Body of pancreas (tissue), 4 donors: ENCODE results near the gene BRF1. TPM values are rescaled to one million over a fixed set of nuclear protein-coding genes. Genes with fewer than 3 reads are reported as not detected.
"Not testable (repeated sequence)": the region's sequence is repeated elsewhere in the genome, so short reads cannot be mapped to it uniquely, and the experiment has no call there.

Source experiments
- ATAC-seq: fragments of 150-250 bp; one replicate; pipeline ENCODE4 v1.9.1; 2016
- DNase-seq, 4 donors: peaks; one replicate each; pipeline ENCODE4 v3.0.0-alpha.2; 2019
- H3K27ac ChIP-seq, 4 donors: fragments of 200-600 bp; sonication (generic); 1 replicate in 3 of 4; 2 replicates in 1 of 4; pipeline versions ENCODE4 v1.5.1 to v1.6.1; 2016 to 2019; ENCODE audit warnings: mild to moderate bottlenecking in 1 of 4, mixed read lengths in 1 of 4, moderate library complexity in 1 of 4
- H3K27me3 ChIP-seq, 2 donors: fragments of 200-600 bp; sonication (generic); one replicate each; pipeline ENCODE4 v1.6.0; 2016; ENCODE audit warnings: mild to moderate bottlenecking in 1 of 2
- H3K36me3 ChIP-seq, 2 donors: fragments of 200-600 bp; sonication (generic); replicated peaks in 1 of 2; 2 replicates each; pipeline ENCODE4 v1.5.1; 2016; ENCODE audit warnings: low read depth in 2 of 2; ENCODE audit not compliant: insufficient read depth in 1 of 2
- H3K4me1 ChIP-seq: fragments of 200-600 bp; sonication (generic); one replicate; pipeline ENCODE4 v1.6.0; 2016
- H3K4me3 ChIP-seq, 2 donors: fragments of 200-600 bp; sonication (generic); 1 replicate in 1 of 2; 2 replicates in 1 of 2; pipeline ENCODE4 v1.5.1; 2016 to 2019
- H3K9me3 ChIP-seq, 3 donors: fragments of 200-600 bp; sonication (generic); 1 replicate in 2 of 3; 2 replicates in 1 of 3; pipeline ENCODE4 v1.5.1; 2016
- CTCF ChIP-seq, 7 experiments: fragments of 450-650 bp in 4 of 7; fragments of 200-600 bp in 3 of 7; sonication (generic) in 3 of 7; IDR thresholded peaks; one replicate each; pipeline ENCODE4 v1.5.1; 2016 to 2019; ENCODE audit warnings: antibody characterized with exemption in 7 of 7
- POLR2A ChIP-seq, 3 donors: fragments of 450-650 bp; IDR thresholded peaks; one replicate each; pipeline ENCODE4 v1.6.1; 2016; ENCODE audit warnings: antibody characterized with exemption in 3 of 3, mild to moderate bottlenecking in 2 of 3
- WGBS, 2 donors: methylation state at CpG; one replicate each; pipeline ENCODE4 v1.1.5; 2017; 5-methylcytosine and 5-hydroxymethylcytosine counted together
- intact Hi-C: fragments of 100-400 bp; cut with DNase I; formaldehyde crosslinking; loops from one replicate; pipeline ENCODE4 v1.15.1; 2023
- total RNA-seq, 2 donors: library from RNA; depleted of rRNA; stranded (reverse); fragments of >200 nt; gene quantifications; one replicate each; pipeline ENCODE4 v1.1.0, GENCODE V29; 2016

The BRF1 gene
- total RNA-seq, 2 donors from 2014 or later: 54.5 to 86.7 TPM

- Histone ChIP-seq H3K36me3 (no peaks in the 10 kb centered on the region), H3K9me3 (no peaks in the 10 kb centered on the region), H3K4me1 (peaks cover 23% of the 10 kb centered on the region), H3K4me3 (no peak overlapping the region), H3K27ac (no peak overlapping the region), H3K27me3 (no peaks in the 10 kb centered on the region)
- no peak for DNase-seq
- no peak for ATAC-seq
- intact Hi-C loops: loop anchor here (10.0 kb wide), 1 partner anchor 198 kb away; no protein-coding TSS in a partner anchor
- 68 to 93% methylated on average over 8 to 25 of the region's 26 CpGs for WGBS, 2 donors
- no peak for TF ChIP-seq POLR2A (IDR thresholded peaks at IDR 0.05)
Observed at GRCh38 chr14:105292826-105293711, 7.7 kb downstream of the BRF1 start.

- H3K4me1 ChIP-seq: peaks cover 22% of the 10 kb centered on the region
- intact Hi-C loops: loop anchor here (10.0 kb wide), 1 partner anchor 196 kb away; no protein-coding TSS in a partner anchor
- no peaks in the 10 kb centered on the region for H3K9me3 ChIP-seq
- no peaks in the 10 kb centered on the region for H3K36me3 ChIP-seq
- H3K27ac ChIP-seq: no peak overlapping the region
- 78 to 90% methylated on average over 11 to 13 of the region's 13 CpGs for WGBS, 2 donors
- TF ChIP-seq POLR2A (IDR thresholded peaks at IDR 0.05): no peak
- no peak for TF ChIP-seq CTCF (IDR thresholded peaks at IDR 0.05)
- H3K4me3 ChIP-seq: no peak overlapping the region
- H3K27me3 ChIP-seq: no peaks in the 10 kb centered on the region
- no peak for DNase-seq
- ATAC-seq: no peak
Observed at GRCh38 chr14:105290621-105291346, 10.0 kb downstream of the BRF1 start.

- ATAC-seq: not testable (repeated sequence)
- WGBS, 2 donors: 73 to 83% methylated on average over 6 of the region's 6 CpGs
- intact Hi-C loops: loop anchor here (5.0 kb wide), 1 partner anchor 58 kb away; no protein-coding TSS in a partner anchor
Observed at GRCh38 chr14:105288936-105289335, 11.9 kb downstream of the BRF1 start.

GRCh38 chr14:105287249-105288102 is 13.3 kb downstream of the BRF1 start:
- H3K4me1 ChIP-seq: peaks cover 28% of the 10 kb centered on the region
- intact Hi-C loops: loop anchor here (5.0 kb wide), 1 partner anchor 60 kb away; no protein-coding TSS in a partner anchor
- H3K27me3 ChIP-seq: no peaks in the 10 kb centered on the region
- no peaks in the 10 kb centered on the region for H3K9me3 ChIP-seq
- H3K4me3 ChIP-seq: no peak overlapping the region
- WGBS, 2 donors: 78 to 85% methylated on average over 18 to 24 of the region's 24 CpGs
- H3K36me3 ChIP-seq: no peaks in the 10 kb centered on the region
- DNase-seq (no peak), ATAC-seq (no peak)
- TF ChIP-seq CTCF (IDR thresholded peaks at IDR 0.05) (no peak), POLR2A (IDR thresholded peaks at IDR 0.05) (no peak)
- H3K27ac ChIP-seq: no peak overlapping the region

More at GRCh38 chr14:105288936-105289335, 11.9 kb downstream of the BRF1 start:
- not testable (repeated sequence) for H3K27ac ChIP-seq, H3K9me3 ChIP-seq, H3K27me3 ChIP-seq, DNase-seq, H3K4me3 ChIP-seq, H3K36me3 ChIP-seq
- H3K4me1 ChIP-seq: peaks cover 25% of the 10 kb centered on the region

- no peak for DNase-seq
Observed at GRCh38 chr14:105286759-105287144, 14.0 kb downstream of the BRF1 start.

More at GRCh38 chr14:105286759-105287144, 14.0 kb downstream of the BRF1 start:
- ATAC-seq: no peak
- WGBS, 2 donors: 95% methylated on average over 5 to 9 of the region's 9 CpGs
- Histone ChIP-seq H3K27me3 (no peaks in the 10 kb centered on the region), H3K36me3 (no peaks in the 10 kb centered on the region), H3K9me3 (no peaks in the 10 kb centered on the region), H3K27ac (no peak overlapping the region), H3K4me1 (peaks cover 35% of the 10 kb centered on the region), H3K4me3 (no peak overlapping the region)
- TF ChIP-seq POLR2A (IDR thresholded peaks at IDR 0.05) (no peak), CTCF (IDR thresholded peaks at IDR 0.05) (no peak)
- intact Hi-C loops: loop anchor here (5.0 kb wide), 1 partner anchor 61 kb away; no protein-coding TSS in a partner anchor
